Mesendoderm (in vitro differentiated cells): ENCODE data around the gene RAET1L.

Source experiments
- DNase-seq: peaks from one replicate; pipeline ENCODE4 v3.0.0; 2013
- H2AK5ac ChIP-seq: 2 replicates; pipeline ENCODE4 v1.6.1; 2013; ENCODE audit warnings: low read length, inconsistent platforms
- H2BK120ac ChIP-seq: 2 replicates; pipeline ENCODE4 v1.6.1; 2013; ENCODE audit warnings: low read depth, mild to moderate bottlenecking, low read length, moderate library complexity, mixed read lengths
- H2BK15ac ChIP-seq: replicated peaks from 2 replicates; pipeline ENCODE4 v1.6.1; 2013; ENCODE audit warnings: low read depth, mild to moderate bottlenecking, moderate library complexity
- H2BK5ac ChIP-seq: 2 replicates; pipeline ENCODE4 v1.6.1; 2013; ENCODE audit warnings: low read length, inconsistent platforms
- H3K18ac ChIP-seq: 2 replicates; pipeline ENCODE4 v1.6.1; 2013; ENCODE audit warnings: mild to moderate bottlenecking, low read length, mixed read lengths
- H3K23ac ChIP-seq: one replicate; pipeline ENCODE4 v1.6.1; 2013; ENCODE audit warnings: low read length
- H3K27ac ChIP-seq: 2 replicates; pipeline ENCODE4 v1.5.1; 2013; ENCODE audit warnings: low read depth, mild to moderate bottlenecking, inconsistent platforms, low read length, moderate library complexity
- H3K27me3 ChIP-seq: 2 replicates; pipeline ENCODE4 v1.6.1; 2013; ENCODE audit warnings: low read length, control low read depth, mild to moderate bottlenecking, inconsistent platforms; ENCODE audit not compliant: insufficient read depth, poor library complexity
- H3K36me3 ChIP-seq: 2 replicates; pipeline ENCODE4 v1.6.1; 2013; ENCODE audit warnings: low read length, inconsistent platforms; ENCODE audit not compliant: control insufficient read depth, insufficient read depth
- H3K4ac ChIP-seq: one replicate; pipeline ENCODE4 v1.6.1; 2013; ENCODE audit warnings: low read depth, mild to moderate bottlenecking, low read length, moderate library complexity
- H3K4me1 ChIP-seq: 2 replicates; pipeline ENCODE4 v1.6.1; 2013; ENCODE audit warnings: low read depth, low read length, inconsistent platforms; ENCODE audit not compliant: control insufficient read depth
- H3K4me2 ChIP-seq: 2 replicates; pipeline ENCODE4 v1.6.1; 2013; ENCODE audit warnings: low read length
- H3K4me3 ChIP-seq: 2 replicates; pipeline ENCODE4 v1.5.1; 2013; ENCODE audit warnings: mild to moderate bottlenecking, low read length
- H3K56ac ChIP-seq: one replicate; pipeline ENCODE4 v1.6.1; 2013; ENCODE audit warnings: low read length
- H3K79me1 ChIP-seq: 2 replicates; pipeline ENCODE4 v1.6.1; 2013; ENCODE audit warnings: low read length, inconsistent platforms
- H3K79me2 ChIP-seq: 2 replicates; pipeline ENCODE4 v1.6.1; 2013; ENCODE audit warnings: mild to moderate bottlenecking, low read length; ENCODE audit not compliant: control insufficient read depth, insufficient read depth
- H3K9ac ChIP-seq: 2 replicates; pipeline ENCODE4 v1.6.1; 2013; ENCODE audit warnings: low read length, inconsistent platforms
- H4K5ac ChIP-seq: one replicate; pipeline ENCODE4 v1.6.1; 2013; ENCODE audit warnings: low read length
- H4K8ac ChIP-seq: one replicate; pipeline ENCODE4 v1.6.1; 2013; ENCODE audit warnings: low read depth, mild to moderate bottlenecking, control low read depth, low read length, moderate library complexity
- WGBS: extraction: QIAGEN DNeasy Blood & Tissue Kit; methylation state at CpG from one replicate; pipeline ENCODE4 v1.1.7; 2013; ENCODE audit warnings: low lambda C conversion rate, missing lambda C conversion rate; ENCODE audit not compliant: insufficient coverage; ENCODE audit errors: extremely low coverage; 5-methylcytosine and 5-hydroxymethylcytosine counted together

The RAET1L gene

GRCh38 chr6:150033207-150033771 is 8.0 kb upstream of the RAET1L start:
- Histone ChIP-seq H3K4me1 (no peaks in the 10 kb centered on the region), H3K4me2 (no peak overlapping the region), H3K4me3 (no peak overlapping the region), H4K5ac (no peak overlapping the region), H3K56ac (no peak overlapping the region), H2BK120ac (no peak overlapping the region), H3K27ac (no peak overlapping the region), H3K36me3 (no peaks in the 10 kb centered on the region), H2BK15ac (no peak overlapping the region), H3K27me3 (peaks cover 31% of the 10 kb centered on the region), H2AK5ac (no peak overlapping the region), H3K79me2 (no peaks in the 10 kb centered on the region), H2BK5ac (no peak overlapping the region), H3K9ac (no peak overlapping the region), H3K18ac (no peak overlapping the region), H3K4ac (no peak overlapping the region), H3K23ac (no peak overlapping the region), H4K8ac (no peak overlapping the region), H3K79me1 (no peaks in the 10 kb centered on the region)
- no peak for DNase-seq
- WGBS = no CpG with 5 or more reads among the region's 6 CpGs

- H2BK15ac ChIP-seq = no peak overlapping the region
- H2AK5ac ChIP-seq = no peak overlapping the region
- H3K36me3 ChIP-seq = no peaks in the 10 kb centered on the region
- no peaks in the 10 kb centered on the region for H3K79me1 ChIP-seq
- H3K9ac ChIP-seq = no peak overlapping the region
- no peak for DNase-seq
- H3K4me3 ChIP-seq = no peak overlapping the region
- H4K8ac ChIP-seq = no peak overlapping the region
- H3K23ac ChIP-seq = no peak overlapping the region
- no peak overlapping the region for H3K4me2 ChIP-seq
- H3K27me3 ChIP-seq = peaks cover 24% of the 10 kb centered on the region
- H3K79me2 ChIP-seq = no peaks in the 10 kb centered on the region
- H3K4me1 ChIP-seq = no peaks in the 10 kb centered on the region
- H2BK120ac ChIP-seq = no peak overlapping the region
- no peak overlapping the region for H3K4ac ChIP-seq
- no peak overlapping the region for H4K5ac ChIP-seq
- no peak overlapping the region for H3K18ac ChIP-seq
- WGBS = no CpG with 5 or more reads among the region's 8 CpGs
- H2BK5ac ChIP-seq = no peak overlapping the region
- no peak overlapping the region for H3K27ac ChIP-seq
- H3K56ac ChIP-seq = no peak overlapping the region
Observed at GRCh38 chr6:150032598-150032997, 7.3 kb upstream of the RAET1L start.

- no peak overlapping the region for H2AK5ac ChIP-seq
- no peak overlapping the region for H2BK15ac ChIP-seq
- H2BK5ac ChIP-seq = no peak overlapping the region
- H2BK120ac ChIP-seq = no peak overlapping the region
- no peak overlapping the region for H3K4me3 ChIP-seq
- no peak overlapping the region for H3K27ac ChIP-seq
- peaks cover 4% of the 10 kb centered on the region for H3K27me3 ChIP-seq
- H3K9ac ChIP-seq = no peak overlapping the region
- H3K79me1 ChIP-seq = no peaks in the 10 kb centered on the region
- no peak for DNase-seq
- no peak overlapping the region for H3K4ac ChIP-seq
- H3K56ac ChIP-seq = no peak overlapping the region
- no peak overlapping the region for H3K18ac ChIP-seq
- H3K79me2 ChIP-seq = no peaks in the 10 kb centered on the region
- H4K8ac ChIP-seq = no peak overlapping the region
- no peaks in the 10 kb centered on the region for H3K4me1 ChIP-seq
- no peaks in the 10 kb centered on the region for H3K36me3 ChIP-seq
- H4K5ac ChIP-seq = no peak overlapping the region
- H3K23ac ChIP-seq = no peak overlapping the region
- no peak overlapping the region for H3K4me2 ChIP-seq
- WGBS = no CpG with 5 or more reads among the region's 3 CpGs
Observed at GRCh38 chr6:150030611-150031010, 5.3 kb upstream of the RAET1L start.

GRCh38 chr6:150029749-150030148 is 4.4 kb upstream of the RAET1L start:
- Histone ChIP-seq H2AK5ac (no peak overlapping the region), H3K23ac (no peak overlapping the region), H3K4me3 (no peak overlapping the region), H3K4me1 (no peaks in the 10 kb centered on the region), H2BK120ac (no peak overlapping the region), H3K56ac (no peak overlapping the region), H4K5ac (no peak overlapping the region), H3K18ac (no peak overlapping the region), H3K27me3 (no peaks in the 10 kb centered on the region), H2BK5ac (no peak overlapping the region), H4K8ac (no peak overlapping the region), H3K79me2 (no peaks in the 10 kb centered on the region), H3K36me3 (no peaks in the 10 kb centered on the region), H3K27ac (no peak overlapping the region), H3K79me1 (no peaks in the 10 kb centered on the region), H3K4me2 (no peak overlapping the region), H3K4ac (no peak overlapping the region), H2BK15ac (no peak overlapping the region), H3K9ac (no peak overlapping the region)
- DNase-seq = no peak
- no CpG with 5 or more reads among the region's 4 CpGs for WGBS

- H3K36me3 ChIP-seq = no peaks in the 10 kb centered on the region
- no CpG with 5 or more reads among the region's 7 CpGs for WGBS
- H3K4ac ChIP-seq = no peak overlapping the region
- no peak overlapping the region for H3K56ac ChIP-seq
- no peak overlapping the region for H3K4me3 ChIP-seq
- H4K8ac ChIP-seq = no peak overlapping the region
- no peak overlapping the region for H4K5ac ChIP-seq
- no peak overlapping the region for H3K9ac ChIP-seq
- no peak overlapping the region for H3K4me2 ChIP-seq
- no peak overlapping the region for H3K27ac ChIP-seq
- no peak overlapping the region for H3K23ac ChIP-seq
- H3K79me1 ChIP-seq = no peaks in the 10 kb centered on the region
- H2BK15ac ChIP-seq = no peak overlapping the region
- H2AK5ac ChIP-seq = no peak overlapping the region
- H2BK5ac ChIP-seq = no peak overlapping the region
- H3K27me3 ChIP-seq = no peaks in the 10 kb centered on the region
- no peaks in the 10 kb centered on the region for H3K79me2 ChIP-seq
- no peak for DNase-seq
- H3K18ac ChIP-seq = no peak overlapping the region
- H2BK120ac ChIP-seq = no peak overlapping the region
- H3K4me1 ChIP-seq = no peaks in the 10 kb centered on the region
Observed at GRCh38 chr6:150029276-150029675, 3.9 kb upstream of the RAET1L start.

GRCh38 chr6:150028799-150029198 is 3.5 kb upstream of the RAET1L start:
- Histone ChIP-seq H3K36me3 (no peaks in the 10 kb centered on the region), H3K4me3 (no peak overlapping the region), H3K4me1 (no peaks in the 10 kb centered on the region), H3K4me2 (no peak overlapping the region), H3K9ac (no peak overlapping the region), H3K56ac (no peak overlapping the region), H4K5ac (no peak overlapping the region), H2AK5ac (no peak overlapping the region), H3K4ac (no peak overlapping the region), H3K18ac (no peak overlapping the region), H3K27ac (no peak overlapping the region), H3K79me2 (no peaks in the 10 kb centered on the region), H3K79me1 (no peaks in the 10 kb centered on the region), H2BK5ac (no peak overlapping the region), H4K8ac (no peak overlapping the region), H3K27me3 (no peaks in the 10 kb centered on the region), H3K23ac (no peak overlapping the region), H2BK15ac (no peak overlapping the region), H2BK120ac (no peak overlapping the region)
- WGBS = no CpG with 5 or more reads among the region's 8 CpGs
- DNase-seq = no peak
